GM21367 (cell line): ENCODE measurements around the gene PLEKHF1.

Experiments used
- ATAC-seq: cut with Tn5 transposase; IDR thresholded peaks from one replicate; pipeline ENCODE4 v1.9.1; 2021; ENCODE audit not compliant: unreplicated experiment

PLEKHF1 gene

DNA sequence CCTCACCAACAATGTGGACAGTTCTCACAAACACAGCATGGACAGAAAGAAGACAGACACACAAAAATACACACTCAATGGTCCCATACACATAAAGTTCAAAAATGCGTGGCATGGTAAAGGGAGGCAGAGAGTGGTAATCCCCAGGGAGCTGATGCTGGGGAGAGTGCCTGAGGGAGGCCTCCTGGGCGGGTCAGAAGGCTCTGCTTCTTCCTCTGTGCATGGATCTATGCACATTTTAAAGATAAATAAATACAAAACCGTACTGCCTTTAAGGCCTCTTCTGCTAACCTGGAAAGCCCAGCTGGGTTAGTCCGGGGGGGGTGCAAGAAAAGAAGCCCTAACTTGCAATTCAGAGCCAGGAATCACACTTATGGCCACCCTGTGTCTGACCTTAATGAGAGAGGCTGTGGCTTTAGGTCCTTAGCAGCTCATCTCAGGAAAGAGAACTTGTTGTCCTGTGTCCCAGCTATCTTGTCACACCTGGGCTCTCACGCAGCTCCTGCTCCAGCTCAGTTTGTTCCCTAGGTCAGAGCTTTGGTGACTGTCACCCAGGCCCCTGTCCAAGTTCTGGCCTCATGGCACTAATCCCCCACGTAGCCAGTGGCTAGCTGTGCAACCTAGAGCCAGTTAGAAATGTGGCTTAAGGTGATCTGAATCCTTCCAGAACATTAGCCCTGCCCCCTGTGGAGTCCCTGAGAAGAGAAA, 30.7 kb upstream of the PLEKHF1 start:
- no peak for ATAC-seq

DNA sequence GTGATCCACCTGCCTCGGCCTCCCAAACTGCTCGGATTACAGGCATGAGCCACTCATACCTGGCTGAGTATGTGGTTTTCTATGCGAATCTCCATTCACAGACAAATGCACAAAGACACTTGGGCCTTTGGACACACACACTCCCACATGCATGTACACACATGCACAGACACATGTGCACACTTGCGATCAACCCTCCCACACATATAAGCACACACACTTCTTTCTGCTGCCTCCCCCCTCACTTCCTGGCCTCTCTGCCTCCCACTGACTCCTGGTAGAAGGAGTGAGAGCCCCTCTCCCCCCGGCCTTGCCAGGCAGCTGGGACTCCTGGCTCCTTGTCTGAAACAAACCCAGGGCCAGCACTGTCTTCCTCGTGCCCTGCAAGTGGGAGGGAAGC, 29.3 kb upstream of the PLEKHF1 start:
- no peak for ATAC-seq

DNA sequence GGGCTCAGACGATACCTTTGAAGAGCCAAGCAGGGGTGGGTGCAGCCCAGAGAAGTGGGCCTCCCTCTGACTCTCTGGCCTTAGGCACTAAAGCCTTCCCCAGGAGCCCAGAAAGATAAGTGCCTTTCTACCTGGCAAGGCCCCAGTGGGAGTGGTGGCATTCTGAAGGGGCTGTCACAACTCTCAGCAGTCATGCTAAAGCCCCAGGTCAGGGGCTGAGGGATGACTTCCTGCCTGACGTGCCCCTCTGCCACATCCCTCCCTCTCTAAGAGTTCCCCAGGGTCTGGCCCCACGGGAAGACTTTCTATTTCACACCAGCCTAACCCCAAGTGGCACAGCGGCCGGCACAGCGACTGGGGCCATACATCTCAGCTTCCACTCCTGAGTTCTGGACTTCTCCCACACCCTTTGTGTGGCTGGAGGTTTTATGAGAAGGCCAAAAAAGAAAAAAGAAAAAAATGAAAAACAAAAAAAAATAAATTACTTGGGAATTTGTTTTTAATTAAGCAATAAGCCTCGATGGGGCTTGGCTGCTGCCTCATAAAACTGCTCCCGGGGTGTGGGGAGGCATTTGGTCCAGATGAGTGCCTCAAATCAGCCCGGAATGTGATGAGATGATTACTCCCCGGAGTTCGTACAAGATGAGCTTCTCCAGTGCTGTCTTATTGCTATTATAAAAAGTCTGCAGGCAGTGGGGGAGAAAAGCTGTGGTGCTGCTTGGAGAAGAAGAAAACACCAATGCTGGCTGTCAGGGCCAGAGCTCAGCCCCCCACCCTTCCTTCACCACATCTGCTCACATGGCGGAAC, 28.5 kb upstream of the PLEKHF1 start:
- no peak for ATAC-seq

DNA sequence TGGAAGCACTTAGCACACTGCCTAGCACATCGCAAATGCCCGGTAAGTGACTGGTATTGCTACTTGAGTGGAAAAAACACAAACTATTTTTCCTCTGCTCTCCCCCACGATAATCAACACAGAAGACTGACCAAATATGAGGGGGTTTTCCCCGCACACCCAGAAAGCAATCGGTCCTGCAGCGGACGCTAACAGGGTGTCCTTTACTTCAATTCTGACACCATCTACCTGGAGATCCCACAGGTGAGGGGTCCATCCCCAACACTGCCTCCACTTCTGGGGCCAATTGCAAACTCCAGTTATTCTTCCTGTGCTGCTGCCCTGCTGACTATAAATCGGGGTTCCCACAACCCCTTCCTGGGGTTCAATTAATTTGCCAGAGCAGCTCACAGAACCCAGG, 26.2 kb upstream of the PLEKHF1 start:
- ATAC-seq = no peak

DNA sequence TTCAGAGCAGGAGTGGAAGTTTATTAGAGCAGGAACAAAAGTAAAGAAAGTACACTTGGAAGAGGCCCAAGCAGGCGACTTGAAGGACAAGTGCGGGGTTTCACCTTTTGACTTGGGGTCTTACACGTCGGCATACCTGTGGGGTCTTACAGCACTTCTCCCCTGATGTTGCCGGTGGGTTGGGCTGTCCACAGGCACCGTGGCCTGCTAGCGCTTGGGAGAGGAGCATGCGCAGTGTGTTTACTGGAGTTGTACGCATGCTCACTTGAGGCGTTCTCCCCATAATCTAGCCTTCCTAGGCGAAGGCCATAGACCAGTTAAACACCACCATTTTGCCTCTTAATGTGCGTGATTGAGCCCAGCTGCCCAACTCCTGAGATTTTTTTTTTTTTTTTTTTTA, 25.0 kb upstream of the PLEKHF1 start:
- no peak for ATAC-seq

DNA sequence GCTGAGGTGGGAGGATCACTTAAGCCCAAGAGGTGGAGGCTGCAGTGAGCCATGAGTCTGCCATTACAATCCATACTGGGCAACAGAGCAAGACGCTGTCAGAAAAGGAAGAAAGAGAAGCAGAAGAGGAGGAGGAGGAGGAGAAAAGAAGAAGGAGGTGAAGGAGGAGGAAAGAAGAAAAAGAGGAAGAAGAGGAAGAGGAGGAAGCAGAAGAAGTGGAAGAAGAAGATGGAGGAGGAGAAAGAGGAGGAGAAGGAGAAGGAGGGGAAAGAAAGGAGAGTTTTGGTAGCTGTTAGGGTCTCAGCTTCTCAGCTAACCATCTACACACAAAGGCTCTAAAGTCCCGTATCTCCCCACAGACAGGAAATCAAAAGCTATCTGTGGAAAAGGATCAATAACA, 23.7 kb upstream of the PLEKHF1 start:
- ATAC-seq = no peak

DNA sequence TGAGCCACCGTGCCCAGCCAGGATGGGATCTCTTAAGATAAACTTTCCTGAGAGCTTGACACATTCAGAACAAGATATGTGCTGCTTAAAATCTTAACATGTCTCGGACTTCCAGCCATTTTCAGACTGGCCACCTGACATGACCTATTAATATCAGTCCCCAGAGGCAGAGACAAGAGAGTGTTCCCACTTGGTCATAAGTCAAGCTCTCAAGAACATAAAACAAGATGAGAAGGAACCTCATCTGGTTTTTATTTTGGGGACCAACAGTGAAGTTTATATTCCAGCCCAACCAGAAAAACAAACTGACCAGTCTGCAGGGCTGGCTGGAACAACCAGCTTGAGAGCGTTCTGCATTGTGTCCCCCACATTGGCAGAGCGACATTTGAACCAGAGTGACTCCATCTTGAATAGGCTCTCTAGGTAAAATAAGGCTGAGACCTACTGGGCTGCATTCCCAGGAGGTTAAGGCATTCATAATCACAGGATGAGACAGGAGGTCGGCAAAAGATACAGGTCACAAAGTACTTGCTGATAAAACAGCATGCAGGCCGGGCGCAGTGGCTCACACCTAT, 21.8 kb upstream of the PLEKHF1 start:
- no peak for ATAC-seq

DNA sequence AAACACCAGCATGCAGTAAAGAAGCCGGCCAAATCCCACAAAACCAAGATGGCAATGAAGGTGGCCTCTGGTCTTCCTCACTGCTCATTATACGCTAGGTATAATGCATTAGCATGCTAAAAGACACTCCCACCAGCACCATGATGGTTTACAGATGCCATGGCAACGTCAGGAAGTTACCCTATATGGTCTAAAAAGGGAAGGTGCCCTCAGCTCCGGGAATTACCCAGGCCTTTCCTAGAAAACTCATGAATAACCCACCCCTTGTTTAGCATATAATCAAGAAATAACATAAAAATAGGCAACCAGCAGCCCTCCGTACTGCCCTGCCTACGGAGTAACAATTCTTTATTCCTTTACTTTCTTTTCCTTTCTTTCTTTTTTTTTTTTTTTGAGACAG, 21.1 kb upstream of the PLEKHF1 start:
- ATAC-seq = no peak

DNA sequence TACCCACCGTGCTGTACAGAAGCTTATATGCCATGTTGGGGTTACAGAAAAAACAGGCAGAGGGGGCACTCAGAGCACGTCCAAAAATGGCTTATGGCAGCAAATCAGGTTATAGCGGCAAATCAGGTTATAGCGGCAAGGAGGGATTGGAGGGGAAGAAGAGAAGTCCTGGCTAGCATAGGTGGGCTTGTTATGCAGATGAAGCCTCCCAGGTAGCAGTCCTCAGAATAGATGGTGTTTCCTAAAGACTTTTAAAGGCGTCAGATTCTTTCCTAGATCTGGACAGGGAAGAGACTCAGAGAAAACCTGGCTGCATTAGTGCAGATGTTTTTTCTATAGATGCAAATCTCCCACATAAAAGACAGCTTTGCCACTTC, 19.8 kb upstream of the PLEKHF1 start:
- no peak for ATAC-seq

DNA sequence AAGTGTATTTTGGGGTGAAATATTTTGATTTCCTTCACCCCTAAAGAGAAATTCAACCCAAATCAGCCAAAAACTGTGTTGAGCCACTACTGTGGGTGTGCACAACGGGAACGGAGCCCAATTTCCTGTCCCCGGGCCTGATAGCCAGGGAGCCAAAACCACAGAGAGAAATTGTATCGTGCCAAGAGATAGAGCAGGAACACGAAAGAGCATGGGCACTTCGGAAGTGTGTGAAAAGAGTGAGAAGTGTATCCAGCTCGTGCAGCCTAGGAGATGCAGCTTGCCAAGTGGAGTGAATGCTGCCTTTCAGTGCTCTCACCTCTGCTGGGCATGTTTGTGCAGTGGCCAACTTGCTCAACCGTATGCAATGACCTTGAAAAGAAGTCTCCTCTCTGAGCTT, 19.4 kb upstream of the PLEKHF1 start:
- no peak for ATAC-seq

DNA sequence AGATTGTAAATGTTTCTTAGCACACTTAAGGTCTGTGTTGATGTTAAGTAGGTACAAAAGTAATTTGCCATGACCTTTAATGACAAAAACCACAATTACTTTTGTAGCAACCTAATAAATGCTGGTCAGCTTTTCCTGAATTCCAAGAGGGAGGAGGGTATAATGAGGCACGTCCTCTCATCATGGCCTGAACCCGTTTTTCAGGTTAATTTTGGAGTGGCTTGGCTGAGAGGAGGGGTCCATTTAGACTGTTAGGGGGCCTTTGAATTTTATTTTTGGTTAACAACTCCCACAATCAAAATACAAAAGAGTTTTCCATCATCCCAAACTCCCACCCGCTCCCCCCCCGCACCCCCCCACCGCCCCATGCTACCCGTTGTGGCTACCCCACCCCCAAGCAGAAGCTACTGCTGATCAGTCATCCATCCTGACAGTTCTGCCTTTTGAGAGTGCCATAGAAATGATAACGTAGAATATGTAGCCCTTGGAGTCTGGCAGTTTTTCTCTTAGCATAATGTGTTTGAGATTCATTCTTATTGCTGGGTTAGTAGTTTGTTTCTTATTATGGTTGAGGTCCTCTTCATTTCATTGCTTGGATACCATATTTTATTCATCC, 14.4 kb upstream of the PLEKHF1 start:
- ATAC-seq = no peak

DNA sequence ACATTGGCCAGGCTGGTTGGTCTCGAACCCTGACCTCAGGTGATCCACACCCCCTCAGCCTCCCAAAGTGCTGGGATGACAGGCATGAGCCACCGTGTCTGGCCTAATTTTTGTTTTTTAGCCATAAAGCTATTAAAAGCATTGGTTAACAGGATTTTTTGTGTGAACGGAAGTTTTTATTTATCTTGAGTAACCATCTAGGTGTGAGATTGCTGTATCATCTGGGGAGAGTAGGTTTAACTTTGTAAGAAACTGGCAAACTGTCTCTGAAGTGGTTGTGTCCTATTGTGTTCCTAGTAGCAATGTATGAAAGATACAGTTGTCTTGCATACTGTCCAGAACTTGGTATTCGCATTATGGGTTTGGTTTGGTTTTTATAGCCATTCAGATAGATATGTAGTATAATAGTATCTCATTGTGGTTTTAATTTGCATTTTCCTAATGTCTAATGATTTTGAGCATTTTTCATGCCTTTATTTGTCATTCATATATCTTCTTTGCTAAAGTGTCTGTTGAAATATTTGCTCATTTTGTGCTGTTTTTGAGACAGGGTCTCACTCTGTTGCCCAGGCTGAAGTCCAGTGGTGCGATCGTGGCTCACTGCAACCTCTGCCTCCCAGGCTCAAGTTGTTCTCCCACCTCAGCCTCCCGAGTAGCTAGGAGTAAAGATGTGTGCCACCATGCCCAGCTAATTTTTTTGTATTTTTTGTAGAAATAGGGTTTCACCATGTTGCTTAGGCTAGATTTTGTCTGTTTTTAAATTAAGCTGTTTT, 13.5 kb upstream of the PLEKHF1 start:
- ATAC-seq = no peak

DNA sequence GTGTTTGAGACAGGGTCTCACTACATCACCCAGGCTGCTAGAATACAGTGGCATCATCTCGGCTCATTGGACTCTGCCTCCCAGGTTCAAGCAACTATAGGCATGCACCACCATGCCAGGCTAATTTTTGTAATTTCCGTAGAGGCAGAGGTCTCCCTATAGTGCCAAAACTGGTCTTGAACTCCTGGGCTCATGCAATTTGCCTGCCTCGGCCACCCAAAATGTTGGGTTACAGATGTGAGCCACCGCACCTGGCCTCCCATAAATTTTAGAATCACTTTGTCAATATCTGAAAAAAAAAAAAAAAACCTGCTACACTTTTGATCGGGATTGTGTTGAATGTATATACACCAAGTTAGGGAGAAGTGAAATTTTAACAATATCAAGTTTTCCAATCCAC, 11.9 kb upstream of the PLEKHF1 start:
- ATAC-seq = no peak

DNA sequence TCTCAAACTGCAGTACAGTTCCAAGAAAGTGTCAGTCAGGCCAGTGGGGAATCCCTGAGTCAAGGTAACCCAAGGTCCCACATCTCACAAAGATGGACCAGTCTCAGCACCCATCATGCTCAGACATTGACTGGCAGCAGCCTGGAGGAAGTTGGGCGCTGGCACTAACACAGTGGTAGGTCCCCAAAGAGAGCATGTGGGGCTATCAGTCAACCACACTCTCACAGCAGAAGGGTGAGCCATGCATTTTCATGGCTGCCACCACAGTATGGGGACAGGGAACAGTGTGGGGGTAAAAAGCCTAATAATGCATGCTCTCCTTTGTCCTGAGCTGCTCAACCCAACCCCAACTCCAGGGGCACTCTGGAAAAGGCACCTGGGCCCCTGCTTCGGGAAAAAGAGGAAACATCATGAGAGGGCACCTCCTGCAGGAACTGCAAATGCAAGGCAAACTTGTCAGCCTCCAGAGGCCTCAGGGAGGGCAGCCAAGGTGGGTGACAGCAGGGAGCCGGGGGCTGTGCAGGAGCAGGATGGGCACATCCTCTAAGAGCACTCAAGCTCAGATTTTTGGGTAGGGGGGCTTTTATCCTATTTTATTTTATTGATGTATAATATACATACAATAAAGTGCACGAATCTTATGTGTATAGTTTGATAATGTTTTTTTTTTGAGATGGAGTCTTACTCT, 9.5 kb upstream of the PLEKHF1 start:
- no peak for ATAC-seq

DNA sequence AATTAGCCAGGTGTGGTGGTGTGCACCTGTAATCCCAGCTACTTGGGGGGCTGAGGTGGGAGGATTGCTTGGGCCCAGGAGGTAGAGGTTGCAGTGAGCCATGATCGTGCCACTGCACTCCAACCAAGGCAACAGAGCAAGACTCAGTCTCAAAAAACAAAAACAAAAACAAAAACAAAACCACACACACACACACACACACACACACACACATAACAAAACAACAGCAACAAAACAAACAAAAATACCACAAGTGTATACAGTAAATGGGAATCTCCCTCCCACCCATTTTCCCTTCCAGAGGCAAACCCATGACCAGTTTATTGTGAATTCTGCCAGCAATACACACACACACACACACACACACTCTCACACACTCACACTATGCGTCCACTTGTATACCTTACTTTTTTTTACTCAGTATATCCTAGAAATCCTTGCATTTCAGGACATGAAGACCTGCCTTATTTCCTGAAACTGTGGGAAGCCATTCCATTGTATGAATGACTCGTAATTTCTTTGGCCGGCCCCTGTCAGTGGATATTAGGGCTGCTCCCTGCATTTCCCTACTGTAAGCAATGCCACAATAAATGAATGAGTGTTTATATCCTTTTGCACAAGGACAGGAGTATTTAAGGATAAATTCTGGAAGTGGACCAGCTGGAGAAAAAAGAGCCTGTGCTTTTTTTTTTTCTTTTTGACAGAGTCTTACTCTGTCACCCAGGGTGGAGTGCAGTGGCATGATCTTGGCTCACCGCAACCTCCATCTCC, 6.9 kb upstream of the PLEKHF1 start:
- ATAC-seq = no peak

DNA sequence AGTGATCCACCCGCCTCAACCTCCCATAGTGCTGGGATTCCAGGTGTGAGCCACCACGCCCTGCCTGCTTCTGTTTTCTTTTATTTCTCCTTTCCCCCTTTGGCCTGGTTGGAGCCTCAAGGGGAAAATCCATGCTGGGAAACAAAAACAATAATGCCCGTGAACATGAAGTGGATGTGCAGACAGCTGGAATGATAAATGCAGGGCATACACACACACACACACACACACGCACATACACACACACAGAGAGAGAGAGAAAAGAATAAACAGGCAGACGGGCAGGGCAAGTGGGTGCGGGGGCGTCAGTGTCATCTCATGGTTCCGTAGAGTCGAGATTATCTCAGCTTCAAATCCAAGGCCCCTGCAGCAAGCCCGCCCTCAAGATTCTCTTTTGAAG, 4.4 kb upstream of the PLEKHF1 start:
- no peak for ATAC-seq

DNA sequence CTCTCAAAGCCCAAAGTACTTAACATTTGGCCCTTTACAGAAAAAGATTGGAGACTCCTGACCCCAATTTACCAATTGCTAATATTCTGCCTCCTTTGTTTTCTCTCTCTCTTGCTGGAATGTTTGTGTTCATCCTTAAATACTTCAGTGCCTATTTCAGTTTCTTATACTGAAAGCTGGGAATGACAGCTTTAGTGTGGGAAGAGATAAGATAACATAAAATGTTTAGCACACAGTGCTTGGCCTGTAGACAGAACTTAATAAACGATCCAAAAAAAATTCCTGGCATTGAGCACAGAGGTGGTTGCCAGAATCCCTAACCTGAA, 3.0 kb upstream of the PLEKHF1 start:
- no peak for ATAC-seq

DNA sequence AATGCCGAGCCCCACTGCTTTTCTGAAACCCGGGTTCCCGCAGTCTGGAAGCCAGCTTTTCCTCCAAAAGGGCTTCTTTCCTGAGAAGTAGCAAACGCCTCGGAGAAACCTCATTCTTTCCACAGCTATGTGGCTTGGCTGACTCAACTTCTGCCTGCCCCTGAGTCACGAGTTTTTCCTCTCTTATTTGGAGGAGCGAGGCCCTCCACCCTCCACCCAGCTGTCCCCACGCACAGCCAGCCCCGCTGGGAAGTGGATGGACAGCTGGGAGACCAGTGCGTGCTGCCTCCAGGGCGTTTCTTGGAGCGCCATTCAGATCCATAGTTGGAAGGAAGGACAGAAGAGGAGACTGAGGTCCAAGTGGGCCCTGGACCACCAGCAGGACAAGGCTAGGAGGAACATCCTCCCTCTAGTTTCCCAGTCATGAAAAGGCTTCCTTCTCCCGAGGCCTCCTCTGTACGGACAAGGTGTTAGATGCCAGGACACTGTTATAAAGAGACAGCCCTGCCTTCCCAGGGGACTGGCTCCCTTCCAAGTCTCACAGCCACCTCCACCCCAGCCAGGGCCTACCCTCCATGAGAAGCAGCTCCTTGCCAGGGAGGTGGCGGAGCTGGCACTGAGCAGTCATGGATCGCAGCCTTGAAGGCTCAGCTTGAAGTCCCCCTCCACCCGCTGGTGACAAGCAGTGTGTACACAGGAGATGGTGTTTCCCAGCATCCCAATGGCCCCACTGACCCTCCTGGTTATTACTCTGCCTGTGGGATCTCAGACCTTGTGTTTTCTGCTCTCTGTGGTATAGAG, 2.5 kb upstream of the PLEKHF1 start:
- ATAC-seq = no peak
